ENCODE data around the gene SMYD3. TPM values are rescaled to one million over a fixed set of nuclear protein-coding genes. Genes with fewer than 3 reads are reported as not detected.
A peak's percentile ranks its signal among the peaks of the same experiment; 100 is the strongest.

Gene SMYD3
- total RNA-seq, 1 donor from 2014 or later, result 29.3 TPM

DNA sequence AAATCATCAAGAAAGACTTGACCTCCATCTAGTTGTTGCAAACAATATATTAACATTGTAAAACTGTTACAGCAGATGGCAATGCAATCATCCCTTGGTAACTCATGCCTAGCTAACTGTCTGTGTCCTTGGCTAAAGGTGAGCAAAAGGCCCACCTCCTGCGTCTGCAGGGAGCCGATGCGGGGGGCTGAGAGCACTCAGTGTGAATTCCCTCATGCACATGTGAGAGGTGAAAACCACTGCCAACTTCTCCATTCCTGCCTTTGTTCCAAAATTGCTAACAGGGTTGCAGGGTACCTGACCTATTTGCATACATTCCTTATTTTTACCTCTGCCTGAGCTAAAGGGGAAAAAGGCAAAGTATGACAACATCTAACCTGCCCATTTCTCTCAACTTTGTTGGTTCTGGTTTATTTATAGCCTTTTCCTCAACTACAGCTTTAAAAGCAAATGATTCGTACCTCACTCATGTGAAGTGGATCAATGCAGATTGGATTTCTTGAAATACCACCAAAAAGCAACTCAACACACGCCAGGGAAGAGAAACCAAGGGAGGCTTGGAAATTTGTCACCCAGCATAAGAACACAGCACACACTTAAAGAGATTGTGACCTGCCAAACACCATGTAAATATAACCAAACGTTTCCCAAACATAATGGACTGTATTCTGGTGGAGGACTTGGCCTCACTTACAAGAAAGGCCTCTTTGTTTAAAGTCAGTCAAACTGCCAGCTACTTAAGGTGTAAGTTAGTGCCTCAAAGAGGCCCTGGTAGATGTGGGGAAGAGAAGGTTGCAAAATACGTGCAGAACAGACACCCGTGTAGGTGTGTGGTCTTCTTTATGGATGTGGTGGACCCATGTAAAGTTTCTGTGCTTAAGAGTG, 651.0 kb downstream of the SMYD3 start:
- Mint-ChIP-seq H3K27me3 (ENCODE audit: low read depth) (no peaks in the 10 kb centered on the region), H3K36me3 (ENCODE audit: low read depth) (peaks cover 10% of the 10 kb centered on the region), H3K4me3 (ENCODE audit: unreplicated experiment) (peak overlapping the region; percentile 1), H3K27ac (ENCODE audit: unreplicated experiment) (peak overlapping the region; percentile 95), H3K9me3 (ENCODE audit: low read depth) (peaks cover 3% of the 10 kb centered on the region), H3K4me1 (ENCODE audit: low read depth) (peaks cover 57% of the 10 kb centered on the region)
- no peak for TF ChIP-seq CTCF (IDR thresholded peaks at IDR 0.05)
- no peak for DNase-seq (ENCODE audit: low spot score)

DNA sequence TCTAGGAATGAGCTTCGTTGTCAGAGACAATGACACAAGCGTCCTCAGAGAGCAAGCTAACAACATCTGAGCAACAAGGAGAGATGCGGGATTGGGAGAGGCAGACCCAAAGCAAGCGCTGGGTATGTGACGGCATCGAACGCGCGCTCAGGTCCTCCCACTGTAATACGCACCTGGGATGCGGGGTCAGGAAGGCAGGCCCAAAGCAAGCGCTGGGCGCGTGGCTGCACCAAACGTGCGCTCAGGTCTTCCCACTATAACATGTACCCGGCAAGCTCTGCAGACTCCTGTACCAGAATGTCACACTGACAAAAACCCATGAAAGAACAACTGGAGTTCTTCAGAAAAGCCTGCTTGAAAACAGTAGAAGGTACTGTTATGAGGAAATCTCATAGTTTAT, 653.8 kb downstream of the SMYD3 start:
- Mint-ChIP-seq H3K9me3 (ENCODE audit: low read depth) (peaks cover 3% of the 10 kb centered on the region), H3K4me1 (ENCODE audit: low read depth) (peaks cover 33% of the 10 kb centered on the region), H3K36me3 (ENCODE audit: low read depth) (peaks cover 10% of the 10 kb centered on the region), H3K27me3 (ENCODE audit: low read depth) (no peaks in the 10 kb centered on the region), H3K27ac (ENCODE audit: unreplicated experiment) (no peak overlapping the region), H3K4me3 (ENCODE audit: unreplicated experiment) (no peak overlapping the region)
- TF ChIP-seq CTCF (IDR thresholded peaks at IDR 0.05), result no peak
- DNase-seq (ENCODE audit: low spot score), result no peak

GRCh38 chr1:245843101-245843500, 664.0 kb downstream of the SMYD3 start:
- Mint-ChIP-seq H3K27ac (ENCODE audit: unreplicated experiment) (no peak overlapping the region), H3K27me3 (ENCODE audit: low read depth) (no peaks in the 10 kb centered on the region), H3K4me1 (ENCODE audit: low read depth) (peaks cover 26% of the 10 kb centered on the region), H3K9me3 (ENCODE audit: low read depth) (peaks cover 2% of the 10 kb centered on the region), H3K36me3 (ENCODE audit: low read depth) (no peaks in the 10 kb centered on the region), H3K4me3 (ENCODE audit: unreplicated experiment) (no peak overlapping the region)
- TF ChIP-seq CTCF (IDR thresholded peaks at IDR 0.05), result no peak
- no peak for DNase-seq (ENCODE audit: low spot score)

- Mint-ChIP-seq H3K27me3 (ENCODE audit: low read depth) (no peaks in the 10 kb centered on the region), H3K9me3 (ENCODE audit: low read depth) (no peaks in the 10 kb centered on the region), H3K27ac (ENCODE audit: unreplicated experiment) (no peak overlapping the region), H3K36me3 (ENCODE audit: low read depth) (no peaks in the 10 kb centered on the region), H3K4me1 (ENCODE audit: low read depth) (peaks cover 29% of the 10 kb centered on the region), H3K4me3 (ENCODE audit: unreplicated experiment) (no peak overlapping the region)
- DNase-seq (ENCODE audit: low spot score), result no peak
- TF ChIP-seq CTCF (IDR thresholded peaks at IDR 0.05), result no peak
Measured at GRCh38 chr1:245842106-245842505, 665.0 kb downstream of the SMYD3 start.

DNA sequence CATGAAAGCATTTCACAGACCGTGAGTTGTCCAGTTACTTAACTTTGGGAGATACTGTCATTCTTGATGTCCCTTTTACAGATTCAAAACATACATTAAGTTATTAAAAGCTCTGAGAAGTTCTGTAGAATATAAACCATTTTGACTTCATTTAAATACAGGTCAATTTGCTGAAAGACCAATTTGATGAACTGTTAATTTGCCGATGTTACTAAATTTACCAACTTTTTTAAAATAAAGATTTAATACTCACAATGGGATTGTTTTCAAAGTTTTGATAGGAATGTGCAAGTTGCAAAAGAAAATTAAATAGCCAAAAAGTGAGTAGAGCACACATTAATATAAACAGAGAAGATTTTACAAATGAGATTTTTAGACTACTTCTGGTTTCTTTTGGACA, 666.1 kb downstream of the SMYD3 start:
- Mint-ChIP-seq H3K36me3 (ENCODE audit: low read depth) (no peaks in the 10 kb centered on the region), H3K9me3 (ENCODE audit: low read depth) (no peaks in the 10 kb centered on the region), H3K4me3 (ENCODE audit: unreplicated experiment) (no peak overlapping the region), H3K27me3 (ENCODE audit: low read depth) (no peaks in the 10 kb centered on the region), H3K27ac (ENCODE audit: unreplicated experiment) (no peak overlapping the region), H3K4me1 (ENCODE audit: low read depth) (peaks cover 29% of the 10 kb centered on the region)
- DNase-seq (ENCODE audit: low spot score), result no peak
- TF ChIP-seq CTCF (IDR thresholded peaks at IDR 0.05), result no peak
